G401 (cell line): Measurements from ENCODE around the gene SVEP1. TPM values are rescaled to one million over a fixed set of nuclear protein-coding genes. Genes with fewer than 3 reads are reported as not detected.
A peak's percentile ranks its signal among the peaks of the same experiment; 100 is the strongest.
"Not testable (repeated sequence)": the region's sequence is repeated elsewhere in the genome, so short reads cannot be mapped to it uniquely, and the experiment has no call there.

Source experiments
- DNase-seq: peaks from one replicate; pipeline ENCODE4 v3.0.0-alpha.2; 2015; ENCODE audit warnings: low spot score
- in situ Hi-C: cut with HindIII; loops from 2 replicates; pipeline ENCODE4 v1.10.0; 2016; ENCODE audit warnings: low sequenced_read_pairs, mixed read lengths
- total RNA-seq: library from RNA; depleted of rRNA; stranded (reverse); fragments of >200 nt; shearing (Covaris generic); gene quantifications from 2 replicates; pipeline ENCODE4 v1.2.3, GENCODE V29; 2014

The SVEP1 gene
- total RNA-seq, 1 experiment from 2014 or later: not detected

DNA sequence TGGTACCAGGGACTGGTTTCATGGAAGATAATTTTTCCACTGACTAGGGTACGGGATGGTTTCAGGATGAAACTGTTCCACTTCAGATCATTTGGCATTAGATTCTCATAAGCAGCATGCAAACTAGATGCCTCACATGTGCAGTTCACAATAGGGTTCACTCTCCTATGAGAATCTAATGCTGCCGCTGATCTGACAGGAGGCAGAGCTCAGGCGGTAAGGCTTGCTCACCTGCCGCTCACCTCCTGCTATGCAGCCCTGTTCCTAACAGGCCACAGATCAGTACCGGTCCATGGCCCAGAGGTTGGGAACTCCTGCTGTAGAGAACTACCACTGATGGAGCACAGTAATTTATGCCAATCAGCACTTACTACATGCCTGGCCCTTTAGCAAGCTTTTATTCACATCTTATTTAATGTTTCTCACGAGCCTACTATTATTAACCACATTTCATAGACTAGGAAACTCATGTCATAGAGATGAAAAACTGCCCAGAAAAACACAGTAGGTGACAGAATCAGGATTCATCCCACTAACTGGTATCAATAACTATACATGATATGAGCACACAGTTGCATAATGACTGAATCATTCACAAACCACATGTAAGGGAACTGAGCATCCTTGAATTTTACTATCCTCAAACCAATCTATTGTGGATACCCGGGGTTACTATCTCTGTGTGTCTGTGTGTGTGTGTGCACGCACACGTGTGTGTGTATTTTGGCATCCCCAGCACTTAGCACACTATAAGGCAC lies 46.5 kb downstream of the SVEP1 start:
- in situ Hi-C loops: no loop called here
- DNase-seq: peak; percentile 61

DNA sequence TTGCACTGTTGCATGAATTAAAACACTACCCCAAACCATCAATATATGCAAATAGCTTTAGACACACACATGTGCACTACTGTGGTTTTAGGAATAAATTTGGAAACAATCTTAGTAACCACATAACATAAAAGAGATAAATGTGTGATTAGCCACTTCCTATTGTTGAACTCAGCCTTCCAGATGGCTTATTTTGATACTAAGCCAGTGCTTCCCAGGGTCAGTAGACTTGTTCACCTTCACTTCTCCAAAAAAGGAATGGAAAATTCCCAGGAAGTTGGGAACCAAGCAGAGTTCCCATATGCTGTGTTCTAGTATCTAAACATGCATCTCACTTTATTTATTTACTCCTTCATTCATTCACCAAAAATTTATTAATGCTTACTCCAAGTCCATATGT lies 47.8 kb downstream of the SVEP1 start:
- peak; percentile 99 for DNase-seq
- in situ Hi-C loops: no loop called here

DNA sequence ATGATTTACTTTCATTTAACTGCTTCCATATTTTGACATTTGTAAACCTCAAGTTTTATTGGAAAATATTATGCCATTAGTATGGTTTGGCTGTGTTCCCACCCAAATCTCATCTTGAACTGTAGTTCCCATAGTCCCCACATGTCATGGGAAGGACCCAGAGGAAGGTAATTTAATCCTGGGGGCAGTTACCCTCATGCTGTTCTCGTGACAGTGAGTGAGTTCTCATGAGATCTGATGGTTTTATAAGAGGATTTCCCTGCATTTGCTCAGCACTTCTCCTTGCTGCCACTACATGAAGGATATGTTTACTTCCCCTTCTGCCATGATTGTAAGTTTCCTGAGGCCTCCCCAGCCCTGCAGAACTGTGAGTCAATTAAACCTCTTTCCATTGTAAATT lies 48.3 kb downstream of the SVEP1 start:
- DNase-seq: peak; percentile 61
- in situ Hi-C loops: not testable (repeated sequence)

DNA sequence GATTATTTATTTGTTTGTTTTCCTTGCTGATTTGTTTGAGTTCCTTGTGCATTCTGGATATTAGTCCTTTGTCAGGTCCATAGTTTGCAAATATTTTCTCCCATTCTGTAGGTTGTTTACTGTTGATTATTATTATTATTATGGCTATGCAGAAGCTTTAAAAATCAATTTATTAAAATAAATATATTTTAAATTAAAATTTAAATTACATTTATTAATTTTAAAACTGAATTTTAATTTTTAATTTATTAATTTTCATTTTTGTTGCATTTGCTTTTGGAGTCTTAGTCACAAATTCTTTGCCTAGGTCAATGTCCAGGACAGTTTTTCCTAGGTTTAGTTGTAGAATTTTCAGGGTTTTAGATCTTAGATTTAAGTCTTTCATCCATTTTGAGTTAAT lies 50.9 kb downstream of the SVEP1 start:
- DNase-seq: no peak
- in situ Hi-C loops: no loop called here

DNA sequence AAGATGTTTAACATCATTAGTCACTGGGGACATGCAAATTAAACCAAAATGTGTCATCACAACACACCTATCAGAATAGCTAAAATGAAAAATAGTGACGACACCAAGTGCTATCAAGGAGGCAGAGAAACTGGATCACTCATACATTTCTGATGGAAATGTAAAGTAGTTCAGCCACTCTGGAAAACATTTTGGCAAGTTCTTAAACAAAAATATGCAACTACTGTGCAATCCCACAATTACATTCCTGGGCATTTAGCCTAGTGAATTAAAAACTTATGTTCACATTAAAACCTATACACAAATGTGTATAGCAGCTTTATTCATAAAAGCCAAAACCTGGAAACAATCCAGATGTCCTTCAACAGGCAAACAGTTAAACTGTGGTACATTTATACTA lies 53.1 kb downstream of the SVEP1 start:
- in situ Hi-C loops: no loop called here
- DNase-seq: peak; percentile 30

DNA sequence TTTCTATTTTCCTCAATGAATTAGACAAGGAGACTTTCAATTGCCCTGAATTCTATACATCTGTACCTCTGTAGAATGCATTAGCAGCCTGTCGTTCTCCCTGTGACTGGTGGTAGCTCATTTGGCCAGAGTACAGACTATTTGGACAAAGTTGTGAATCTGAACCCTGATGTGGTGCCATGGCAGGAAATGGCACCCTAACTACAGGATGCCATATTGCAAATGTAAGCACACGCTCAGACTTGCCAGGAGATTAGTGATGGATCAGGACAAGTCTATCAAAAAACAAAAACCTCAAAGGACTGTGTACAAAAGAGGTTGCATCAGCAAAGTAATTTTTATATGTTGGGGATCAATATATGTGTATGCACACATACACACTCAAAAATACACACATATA lies 58.3 kb downstream of the SVEP1 start:
- in situ Hi-C loops: no loop called here
- DNase-seq: peak; percentile 61

DNA sequence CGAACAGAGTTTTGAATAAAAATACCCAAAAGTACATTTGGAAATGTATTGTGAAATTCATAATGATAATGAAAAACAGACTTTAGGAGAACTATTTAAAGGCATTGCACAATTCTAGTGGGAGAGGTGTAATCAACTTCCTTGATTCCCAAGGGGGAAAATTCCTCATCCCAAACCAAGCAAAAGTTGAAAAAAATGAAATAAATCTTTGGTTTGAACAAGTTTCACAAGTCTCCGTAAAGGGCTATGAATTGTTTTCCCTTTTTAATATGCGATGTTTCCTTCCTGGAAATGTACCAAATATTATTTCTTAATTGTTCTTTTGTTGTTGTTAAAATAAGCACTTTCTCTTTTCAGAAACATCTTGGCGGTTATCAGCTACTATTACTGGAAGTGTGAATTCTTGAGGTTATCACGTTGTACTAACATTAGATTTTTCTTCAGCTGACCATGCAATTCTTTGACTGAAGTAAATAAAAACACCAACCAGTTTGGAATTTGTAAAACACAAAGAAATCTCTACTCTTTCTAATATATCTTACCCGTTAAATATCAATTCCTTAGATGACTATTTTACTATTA lies 59.3 kb downstream of the SVEP1 start:
- in situ Hi-C loops: no loop called here

DNA sequence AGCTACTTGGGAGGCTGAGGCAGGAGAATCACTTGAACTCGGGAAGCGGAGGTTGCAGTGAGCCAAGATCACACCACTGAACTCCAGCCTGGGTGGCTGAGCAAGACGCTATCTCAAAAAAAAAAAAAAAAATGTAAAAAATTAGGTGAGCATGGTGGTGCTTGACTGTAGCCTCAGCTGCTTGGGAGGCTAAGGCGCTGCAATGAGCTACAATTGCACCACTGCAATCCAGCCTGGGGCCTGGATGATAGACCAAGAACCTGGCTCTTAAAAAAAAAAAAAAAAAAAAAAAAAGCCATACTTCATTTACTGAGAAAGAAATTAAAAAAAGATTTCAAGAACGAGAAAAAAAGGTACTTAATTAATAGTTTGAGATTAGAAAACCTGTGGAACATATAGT lies 62.1 kb downstream of the SVEP1 start:
- in situ Hi-C loops: no loop called here

More for the DNA sequence above, 59.3 kb downstream of the SVEP1 start:
- no peak for DNase-seq

DNA sequence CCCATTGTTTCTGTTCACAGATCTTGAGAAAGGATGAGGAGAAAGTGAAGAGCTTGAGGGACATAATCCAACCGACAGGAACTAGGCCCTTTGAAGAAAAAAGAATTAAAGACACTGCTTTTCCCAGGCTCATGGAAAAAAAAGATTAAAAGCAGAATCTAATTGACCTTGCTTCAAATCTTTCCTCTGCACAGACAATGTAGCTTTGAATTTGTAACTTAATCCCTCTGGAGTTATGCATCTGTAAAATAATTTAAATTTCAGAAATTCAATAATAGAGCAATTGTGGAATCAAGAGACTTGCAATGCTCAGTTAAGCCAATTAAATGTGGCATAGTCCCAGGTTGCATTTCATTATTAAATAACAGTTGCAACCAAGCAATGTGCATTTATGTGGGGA lies 64.6 kb downstream of the SVEP1 start:
- in situ Hi-C loops: no loop called here
- no peak for DNase-seq

More for the DNA sequence above, 62.1 kb downstream of the SVEP1 start:
- DNase-seq: no peak

DNA sequence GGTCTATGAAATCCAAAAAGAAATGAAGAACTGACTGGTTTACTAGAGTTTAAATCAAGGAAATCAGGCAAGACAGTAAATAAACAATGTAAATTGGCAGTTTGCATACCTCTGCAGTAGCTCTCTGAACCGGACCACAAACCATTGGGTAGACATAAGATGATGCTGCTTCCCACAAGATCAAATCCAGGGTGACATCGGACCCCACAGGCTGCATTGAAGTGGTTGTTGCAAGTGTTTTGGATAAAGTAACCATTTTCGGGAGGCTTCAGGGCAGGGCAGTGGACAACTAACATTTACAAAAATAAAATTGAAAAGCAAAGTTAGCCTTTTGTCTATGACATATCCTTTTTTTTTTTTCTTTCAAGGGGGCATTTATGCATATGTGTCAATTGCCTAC lies 66.7 kb downstream of the SVEP1 start:
- in situ Hi-C loops: no loop called here
- DNase-seq: no peak

DNA sequence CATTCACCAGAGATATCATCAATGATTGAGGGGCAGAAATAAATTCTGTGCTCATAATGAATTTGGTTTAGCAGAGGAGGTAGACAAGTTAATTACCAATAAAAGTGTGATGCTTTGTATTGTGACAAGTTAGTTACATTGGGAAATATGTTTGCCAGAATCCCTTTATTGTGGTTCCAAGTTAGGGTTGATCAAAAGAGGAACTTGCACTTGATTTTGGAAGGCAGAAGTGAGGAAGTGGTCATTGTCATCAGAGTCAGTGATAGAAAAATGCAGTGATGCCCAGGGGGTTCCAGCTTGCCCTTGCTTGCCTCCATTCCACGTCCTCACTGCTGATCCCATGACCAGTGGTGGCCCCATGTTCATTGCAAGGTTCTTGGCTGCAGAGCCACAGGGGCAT lies 69.7 kb downstream of the SVEP1 start:
- no peak for DNase-seq
- in situ Hi-C loops: no loop called here

DNA sequence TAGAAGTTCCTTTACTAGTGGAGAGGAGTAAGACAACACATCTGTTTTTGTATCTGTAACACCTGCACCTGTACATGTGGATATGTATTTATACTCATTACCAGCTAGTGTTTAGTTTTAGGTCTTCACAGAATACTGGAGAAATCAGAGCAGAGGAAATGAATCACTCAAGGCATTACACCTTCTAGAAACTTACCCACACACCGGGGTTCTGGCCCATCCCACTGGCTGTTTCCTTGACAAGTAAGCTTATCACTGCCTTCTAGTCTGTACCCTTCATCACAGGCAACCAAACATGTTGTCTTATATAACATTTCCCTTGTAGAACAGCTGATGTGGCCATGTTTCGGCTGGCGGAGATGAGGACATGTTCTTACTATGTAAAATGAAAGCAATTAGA lies 76.7 kb downstream of the SVEP1 start:
- DNase-seq: no peak
- in situ Hi-C loops: no loop called here

DNA sequence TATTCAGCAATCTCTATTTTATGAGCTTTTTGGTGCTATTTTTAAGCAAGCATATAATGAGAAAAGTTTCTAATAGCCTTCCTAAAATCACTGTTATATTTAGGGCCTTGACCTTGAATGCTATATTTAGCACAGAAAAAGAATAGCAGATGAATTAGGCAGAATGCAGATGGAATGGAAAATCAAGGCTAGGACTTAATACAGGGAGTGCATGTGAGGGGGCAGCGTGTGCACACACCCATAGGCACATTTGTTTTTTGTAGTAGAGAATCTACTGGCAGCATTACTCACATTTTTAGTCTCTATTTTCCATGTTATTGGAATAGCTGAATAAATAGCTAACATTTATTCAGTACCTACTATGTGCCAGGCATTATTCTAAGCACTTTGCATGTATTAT lies 79.9 kb downstream of the SVEP1 start:
- in situ Hi-C loops: no loop called here
- DNase-seq: no peak

DNA sequence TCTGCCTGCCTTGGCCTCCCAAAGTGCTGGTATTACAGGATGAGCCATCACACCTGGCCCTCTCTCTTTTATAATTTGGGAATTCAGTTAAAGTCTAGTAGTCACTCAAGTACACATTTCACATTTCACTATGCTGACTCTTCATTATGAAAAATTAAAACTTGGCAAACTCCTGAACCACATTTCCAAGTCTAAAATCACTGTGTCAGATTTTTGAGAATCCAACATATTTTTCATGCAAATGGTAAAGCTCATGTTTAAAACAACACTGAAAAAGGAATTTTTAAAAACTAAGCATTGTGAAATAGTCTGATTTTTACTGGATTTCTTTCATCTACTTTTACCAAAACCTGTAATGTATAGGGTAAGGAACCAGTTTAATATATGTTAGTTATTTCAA lies 92.3 kb downstream of the SVEP1 start:
- in situ Hi-C loops: no loop called here
- DNase-seq: no peak

DNA sequence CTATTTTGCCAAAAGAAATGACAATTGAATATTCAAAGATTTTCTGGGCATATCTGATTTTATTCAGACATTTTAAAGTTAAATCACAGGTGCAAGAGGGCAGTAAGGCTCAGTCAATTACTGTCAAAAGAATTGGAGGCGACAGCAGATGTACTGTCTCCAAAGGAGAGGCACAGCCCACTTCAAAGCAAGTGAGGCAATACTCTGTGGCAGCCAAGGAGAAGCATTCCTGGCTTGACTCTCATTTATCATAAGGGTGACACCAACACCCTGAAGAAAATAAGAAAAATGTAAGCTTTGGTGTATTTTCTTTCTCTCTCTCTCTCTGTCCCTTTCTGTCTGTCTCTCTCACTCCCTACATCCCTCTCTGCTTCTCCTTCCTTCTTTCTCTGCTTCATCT lies 93.3 kb downstream of the SVEP1 start:
- no peak for DNase-seq
- in situ Hi-C loops: no loop called here

DNA sequence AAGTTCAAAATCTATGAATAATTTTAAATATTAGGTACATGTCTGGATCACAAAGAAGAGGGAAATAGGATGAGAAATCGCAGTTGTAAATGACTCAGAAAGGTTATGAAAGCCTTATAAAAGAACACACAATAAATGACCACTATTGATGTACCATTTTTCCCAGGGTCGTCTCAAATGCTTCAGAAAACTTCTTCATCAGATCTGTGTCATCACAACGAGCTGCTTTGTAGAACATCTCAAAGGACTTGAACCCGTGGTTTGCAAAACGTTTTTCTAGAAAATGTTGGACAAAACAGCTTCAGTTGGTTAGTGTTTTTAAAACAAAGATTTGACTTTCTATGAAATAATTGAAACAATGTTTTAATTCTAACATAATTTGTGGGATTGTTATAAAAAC lies 100.1 kb downstream of the SVEP1 start:
- in situ Hi-C loops: no loop called here
- DNase-seq: no peak

DNA sequence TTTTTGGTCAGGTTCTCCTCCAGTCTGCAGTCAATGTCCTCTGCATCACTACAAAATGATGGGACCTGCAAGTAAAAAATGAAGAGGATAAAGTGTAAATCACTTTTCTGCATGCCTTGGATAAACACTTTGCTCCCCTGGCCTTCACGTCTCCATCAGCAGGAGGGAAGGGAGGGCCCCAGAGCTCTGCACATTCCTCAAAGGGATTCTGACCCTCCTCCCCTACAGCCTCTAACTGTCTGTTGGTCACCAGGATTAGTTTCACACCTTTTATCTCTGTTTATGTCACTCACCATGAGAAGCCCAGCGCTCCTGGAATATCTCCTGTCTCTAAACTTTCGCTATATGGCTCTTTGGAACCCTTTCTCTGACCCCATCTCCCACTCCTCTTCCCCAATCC lies 103.3 kb downstream of the SVEP1 start:
- DNase-seq: no peak

DNA sequence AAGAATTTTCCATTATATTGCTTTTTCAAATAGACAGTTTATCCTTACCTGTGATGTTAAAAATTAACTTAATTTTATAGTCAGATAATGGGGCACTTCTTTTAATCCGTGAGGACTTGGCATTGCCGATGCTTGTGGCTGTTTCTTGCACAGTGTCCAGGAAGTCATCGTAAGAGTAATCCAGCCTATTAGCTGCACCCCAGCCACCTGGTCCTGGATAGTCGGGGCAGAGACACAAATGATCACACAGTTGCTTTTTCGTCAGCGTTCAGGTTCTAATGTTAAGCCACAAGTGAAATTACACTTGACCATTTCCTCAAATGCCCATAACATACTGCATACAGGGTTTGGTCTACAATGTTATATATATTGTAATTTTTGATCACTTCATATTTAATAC lies 107.4 kb downstream of the SVEP1 start:
- in situ Hi-C loops: no loop called here
- peak; percentile 69 for DNase-seq

More for the DNA sequence above, 103.3 kb downstream of the SVEP1 start:
- in situ Hi-C loops: no loop called here

DNA sequence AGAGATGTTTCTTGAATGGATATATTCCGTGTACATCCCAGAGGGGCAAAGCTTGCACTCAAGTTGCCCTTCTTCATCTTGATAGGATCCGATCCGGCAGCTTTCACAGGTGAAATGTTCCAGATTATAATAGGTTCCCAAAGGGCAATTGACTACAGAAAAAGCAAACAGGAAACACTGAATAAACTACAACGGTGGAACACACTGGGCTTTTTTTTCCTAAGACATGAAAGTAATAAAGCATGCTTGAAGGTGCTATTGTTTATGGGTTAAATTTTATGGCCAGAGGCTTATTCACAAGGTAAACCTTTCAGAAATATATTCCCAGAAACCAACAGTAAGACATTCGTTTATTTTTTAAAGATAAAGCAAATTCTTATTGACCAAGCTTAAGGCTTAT lies 110.6 kb downstream of the SVEP1 start:
- in situ Hi-C loops: no loop called here
- no peak for DNase-seq

DNA sequence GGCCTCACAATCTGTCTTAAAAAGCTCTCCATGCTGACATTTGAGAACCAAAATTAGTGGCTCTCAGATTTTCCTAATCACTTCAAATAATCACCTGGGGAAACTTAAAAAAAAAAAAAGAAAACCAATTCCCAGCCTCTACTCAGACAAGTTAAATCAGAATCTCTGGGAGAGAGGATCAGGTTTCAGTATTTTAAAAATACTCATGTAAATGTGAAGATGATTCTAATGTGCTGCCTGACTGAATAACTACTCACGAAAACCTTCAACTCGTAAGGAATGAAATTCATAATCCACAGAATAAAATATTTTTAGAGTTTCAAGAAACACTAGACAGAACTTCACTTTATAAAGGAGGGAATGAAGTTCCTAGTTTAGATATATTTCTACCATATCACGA lies 114.4 kb downstream of the SVEP1 start:
- in situ Hi-C loops: no loop called here
- no peak for DNase-seq

DNA sequence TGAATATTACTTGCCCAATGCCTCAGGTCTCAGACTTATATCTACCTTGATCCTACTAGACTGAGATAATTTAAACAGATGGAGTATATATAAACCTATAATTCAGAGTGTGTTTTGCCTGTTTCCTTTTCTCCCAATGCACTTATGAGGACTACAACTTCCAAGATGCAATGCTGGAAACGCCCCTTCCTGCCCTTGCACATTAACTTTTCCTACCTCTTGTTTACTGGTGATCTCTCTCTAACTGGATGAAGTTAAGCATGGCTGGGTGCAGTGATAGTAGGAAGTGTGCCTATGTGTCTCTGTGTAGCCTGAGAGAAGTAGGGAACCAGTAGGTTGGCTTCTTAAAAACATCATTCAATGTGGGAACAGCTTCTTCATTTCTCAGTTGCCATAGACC lies 115.2 kb downstream of the SVEP1 start:
- no peak for DNase-seq
- in situ Hi-C loops: no loop called here
